ENCODE data around the gene NUDT11.
"Not testable (repeated sequence)": the region's sequence is repeated elsewhere in the genome, so short reads cannot be mapped to it uniquely, and the experiment has no call there.

NUDT11 gene

DNA sequence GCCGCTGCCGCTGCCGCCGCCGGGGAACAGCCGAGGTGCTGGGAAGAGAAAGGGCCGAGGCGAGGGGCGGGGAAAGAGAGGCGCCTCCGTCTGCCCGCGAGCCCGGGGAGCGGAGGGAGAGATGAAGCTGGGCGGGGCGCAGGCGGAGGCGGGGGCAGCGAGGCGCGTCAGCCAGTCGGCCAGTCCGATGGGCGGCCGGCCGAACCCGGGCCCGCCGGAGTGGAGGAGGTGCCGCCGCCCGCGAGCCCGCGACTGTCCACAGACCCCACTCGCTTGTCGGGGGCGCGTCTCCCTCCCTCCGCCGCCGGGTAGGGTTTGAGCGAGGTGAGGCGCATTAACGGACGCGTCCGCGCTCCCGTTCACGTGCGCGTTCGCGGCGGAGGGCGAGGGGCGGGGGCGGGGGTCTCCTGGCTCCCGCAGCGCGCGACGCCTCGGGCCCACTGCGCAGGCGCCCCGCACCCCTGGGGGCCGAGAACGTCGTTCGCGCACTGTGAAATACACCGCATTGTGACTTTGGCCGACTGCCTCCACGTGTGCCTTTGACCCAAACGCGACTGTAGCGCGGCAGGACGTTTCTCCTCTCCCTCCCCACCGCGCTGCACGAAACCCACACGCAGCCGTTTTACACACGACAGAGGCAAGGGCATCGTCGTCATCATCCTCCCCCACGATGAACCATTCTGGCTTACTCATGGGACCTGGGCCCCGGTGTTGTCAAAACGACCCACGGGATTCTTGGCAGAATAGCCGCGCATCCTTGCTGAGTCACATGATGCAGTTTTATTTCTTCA lies at the start of gene NUDT11:
TSS of gene NUDT11 (minus strand) at position 92 of the 791 bp plus-strand sequence. CDS start 148 bp downstream, outside the sequence.
- no peak for DNase-seq (ENCODE audit: low spot score)

GRCh38 chrX:51520393-51520792 lies 24.0 kb upstream of the NUDT11 start:
- no peak for DNase-seq (ENCODE audit: low spot score)

GRCh38 chrX:51519131-51519530 lies 22.7 kb upstream of the NUDT11 start:
- DNase-seq (ENCODE audit: low spot score) = not testable (repeated sequence)

DNA sequence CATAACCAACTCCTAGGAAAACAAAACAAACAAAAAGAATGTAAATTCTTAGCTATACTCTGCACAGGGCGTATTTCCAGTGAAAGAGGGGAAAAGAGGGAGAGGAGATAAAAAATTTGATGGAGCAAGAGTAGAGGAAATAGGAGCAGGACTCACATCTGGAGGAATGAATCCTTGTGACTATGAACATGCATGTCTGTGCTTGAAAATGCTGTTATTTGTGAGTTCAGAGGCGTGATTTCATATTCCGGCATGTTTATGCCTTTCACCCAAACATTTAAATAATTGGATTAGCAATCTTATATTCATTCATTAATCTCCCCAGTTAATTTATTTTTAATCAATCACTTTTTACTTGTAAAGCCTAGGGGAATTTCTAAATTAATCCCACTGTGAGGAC lies 11.2 kb upstream of the NUDT11 start:
- DNase-seq (ENCODE audit: low spot score) = no peak

- not testable (repeated sequence) for DNase-seq (ENCODE audit: low spot score)
These were observed 497 bp downstream of the NUDT11 start for GRCh38 chrX:51495701-51496488.

GRCh38 chrX:51494409-51494808 lies 2.0 kb downstream of the NUDT11 start:
- no peak for DNase-seq (ENCODE audit: low spot score)

DNA sequence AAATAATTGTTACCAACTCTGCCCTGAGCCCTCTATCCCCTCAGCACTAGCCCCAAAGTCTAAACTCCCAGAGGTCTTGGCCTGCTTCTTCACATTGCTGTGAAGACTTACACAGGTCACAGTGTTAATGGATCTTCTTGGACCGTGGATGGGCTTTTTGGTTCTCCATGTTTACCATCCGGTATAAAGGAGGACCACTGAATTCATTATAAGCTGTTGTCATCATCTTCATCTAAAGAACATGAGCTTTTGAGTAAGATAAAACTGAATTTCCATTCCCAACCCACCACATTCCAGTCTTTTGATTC lies 8.5 kb downstream of the NUDT11 start:
- no peak for DNase-seq (ENCODE audit: low spot score)

GRCh38 chrX:51484616-51485015 lies 11.8 kb downstream of the NUDT11 start:
- no peak for DNase-seq (ENCODE audit: low spot score)

GRCh38 chrX:51482411-51482810 lies 14.0 kb downstream of the NUDT11 start:
- not testable (repeated sequence) for DNase-seq (ENCODE audit: low spot score)

- DNase-seq (ENCODE audit: low spot score) = no peak
These were observed 19.5 kb downstream of the NUDT11 start for GRCh38 chrX:51476930-51477329.

- no peak for DNase-seq (ENCODE audit: low spot score)
These were observed 33.1 kb downstream of the NUDT11 start for GRCh38 chrX:51463322-51463721.

- peak; percentile 15 for DNase-seq (ENCODE audit: low spot score)
These were observed 35.0 kb downstream of the NUDT11 start for GRCh38 chrX:51461053-51462044.

GRCh38 chrX:51459125-51459524 lies 37.3 kb downstream of the NUDT11 start:
- peak; percentile 2 for DNase-seq (ENCODE audit: low spot score)

GRCh38 chrX:51456814-51457213 lies 39.6 kb downstream of the NUDT11 start:
- peak; percentile 5 for DNase-seq (ENCODE audit: low spot score)

DNA sequence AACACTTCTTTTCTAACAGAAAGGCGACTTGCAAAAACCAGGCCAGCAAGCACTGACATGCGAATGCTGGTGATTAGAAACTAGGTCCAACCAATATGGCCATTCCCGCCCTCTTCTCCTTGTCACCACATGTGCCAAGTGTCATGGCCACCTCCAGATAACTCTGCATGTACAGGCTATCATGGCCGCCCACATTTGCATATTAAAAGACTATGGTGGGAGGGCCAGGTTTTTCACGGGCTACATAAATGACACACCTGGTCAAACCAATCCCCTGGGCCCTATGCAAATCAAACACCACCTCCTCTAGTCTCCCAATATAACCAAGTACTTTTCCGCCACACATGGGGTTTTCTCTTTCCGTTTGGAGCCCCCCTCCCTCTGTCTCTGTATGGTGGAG lies 40.1 kb downstream of the NUDT11 start:
- no peak for DNase-seq (ENCODE audit: low spot score)

DNA sequence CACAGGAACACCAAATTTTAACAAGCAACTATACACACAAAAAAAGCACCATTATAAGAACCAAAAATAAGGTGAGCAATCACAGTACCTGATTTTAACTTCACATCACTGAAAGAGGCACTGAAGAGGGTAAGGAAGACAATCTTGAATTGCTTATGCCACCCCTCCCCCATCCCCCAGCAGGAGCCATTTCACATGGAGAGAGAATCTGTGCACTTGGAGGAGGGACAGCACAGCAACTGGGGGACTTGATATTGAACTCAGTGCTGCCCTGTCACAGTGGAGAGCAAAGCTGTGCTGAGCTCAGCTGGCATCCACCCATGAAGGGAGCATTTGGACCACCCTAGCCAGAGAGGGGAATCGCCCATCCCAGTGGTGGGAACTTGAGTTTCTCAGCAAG lies 56.0 kb downstream of the NUDT11 start:
- no peak for DNase-seq (ENCODE audit: low spot score)

Measured in pons (tissue), 1 donor.